Activated T-helper 17 cell treated with anti-CD3 and anti-CD28 coated beads, Interleukin-2, amount 50 U/mL, for 72 hours (primary cell): ENCODE data around the gene SDK1. TPM values are rescaled to one million over a fixed set of nuclear protein-coding genes. Genes with fewer than 3 reads are reported as not detected.
A peak's percentile ranks its signal among the peaks of the same experiment; 100 is the strongest.
"Not testable (repeated sequence)": the region's sequence is repeated elsewhere in the genome, so short reads cannot be mapped to it uniquely, and the experiment has no call there.

ENCODE experiments used
- ATAC-seq: fragments of 150-1000 bp; cut with Tn5 transposase; replicated peaks from 2 replicates; pipeline ENCODE4 v1.10.0; 2021; ENCODE audit warnings: mild to moderate bottlenecking, moderate library complexity
- H3K27ac Mint-ChIP-seq: one replicate; pipeline ENCODE4 v1.8.0; 2022; ENCODE audit warnings: mixed read lengths
- H3K27me3 Mint-ChIP-seq: one replicate; pipeline ENCODE4 v1.8.0; 2022; ENCODE audit warnings: mixed read lengths
- H3K36me3 Mint-ChIP-seq: one replicate; pipeline ENCODE4 v1.8.0; 2022; ENCODE audit warnings: low read depth, mild to moderate bottlenecking, mixed read lengths
- H3K4me1 Mint-ChIP-seq: one replicate; pipeline ENCODE4 v1.8.0; 2022; ENCODE audit warnings: mixed read lengths
- H3K4me3 Mint-ChIP-seq: one replicate; pipeline ENCODE4 v1.8.0; 2022; ENCODE audit warnings: mild to moderate bottlenecking, mixed read lengths
- H3K9me3 Mint-ChIP-seq: one replicate; pipeline ENCODE4 v1.8.0; 2022; ENCODE audit warnings: mixed read lengths
- total RNA-seq, 2 donors: library from RNA; stranded (reverse); gene quantifications; one replicate each; pipeline ENCODE4 v1.2.3, GENCODE V29; 2022

Gene SDK1
- total RNA-seq, 2 donors from 2014 or later = 0.06 to 1.1 TPM

- H3K36me3 Mint-ChIP-seq = no peaks in the 10 kb centered on the region
- H3K27me3 Mint-ChIP-seq = peaks cover 25% of the 10 kb centered on the region
- H3K4me3 Mint-ChIP-seq = no peak overlapping the region
- no peak for ATAC-seq
- H3K27ac Mint-ChIP-seq = no peak overlapping the region
- H3K9me3 Mint-ChIP-seq = no peaks in the 10 kb centered on the region
- no peaks in the 10 kb centered on the region for H3K4me1 Mint-ChIP-seq
Measured at GRCh38 chr7:3683546-3684539, 382.8 kb downstream of the SDK1 start.

GRCh38 chr7:3688071-3688470 is 387.0 kb downstream of the SDK1 start:
- ATAC-seq = no peak
- no peaks in the 10 kb centered on the region for H3K36me3 Mint-ChIP-seq
- H3K27ac Mint-ChIP-seq = no peak overlapping the region
- no peaks in the 10 kb centered on the region for H3K4me1 Mint-ChIP-seq
- peaks cover 5% of the 10 kb centered on the region for H3K27me3 Mint-ChIP-seq
- no peak overlapping the region for H3K4me3 Mint-ChIP-seq
- H3K9me3 Mint-ChIP-seq = no peaks in the 10 kb centered on the region

GRCh38 chr7:3688842-3689241 is 387.8 kb downstream of the SDK1 start:
- ATAC-seq = no peak
- peaks cover 7% of the 10 kb centered on the region for H3K27me3 Mint-ChIP-seq

GRCh38 chr7:3691478-3692158 is 390.6 kb downstream of the SDK1 start:
- no peak for ATAC-seq
- Mint-ChIP-seq H3K27me3 (peaks cover 11% of the 10 kb centered on the region), H3K4me1 (no peaks in the 10 kb centered on the region), H3K9me3 (no peaks in the 10 kb centered on the region), H3K27ac (no peak overlapping the region), H3K36me3 (no peaks in the 10 kb centered on the region), H3K4me3 (no peak overlapping the region)

More at GRCh38 chr7:3688842-3689241, 387.8 kb downstream of the SDK1 start:
- Mint-ChIP-seq H3K36me3 (no peaks in the 10 kb centered on the region), H3K4me1 (no peaks in the 10 kb centered on the region), H3K27ac (no peak overlapping the region), H3K9me3 (no peaks in the 10 kb centered on the region), H3K4me3 (no peak overlapping the region)

GRCh38 chr7:3695602-3696001 is 394.6 kb downstream of the SDK1 start:
- no peak overlapping the region for H3K27ac Mint-ChIP-seq
- ATAC-seq = no peak
- no peaks in the 10 kb centered on the region for H3K9me3 Mint-ChIP-seq
- H3K36me3 Mint-ChIP-seq = no peaks in the 10 kb centered on the region
- H3K4me3 Mint-ChIP-seq = no peak overlapping the region
- H3K4me1 Mint-ChIP-seq = no peaks in the 10 kb centered on the region
- H3K27me3 Mint-ChIP-seq = peaks cover 15% of the 10 kb centered on the region

- Mint-ChIP-seq H3K4me3 (no peak overlapping the region), H3K27ac (no peak overlapping the region), H3K27me3 (peaks cover 19% of the 10 kb centered on the region), H3K9me3 (no peaks in the 10 kb centered on the region), H3K4me1 (no peaks in the 10 kb centered on the region), H3K36me3 (no peaks in the 10 kb centered on the region)
- ATAC-seq = no peak
Measured at GRCh38 chr7:3696113-3696512, 395.1 kb downstream of the SDK1 start.

- peak; percentile 48 for ATAC-seq
- Mint-ChIP-seq H3K4me3 (no peak overlapping the region), H3K36me3 (no peaks in the 10 kb centered on the region), H3K27ac (no peak overlapping the region), H3K9me3 (no peaks in the 10 kb centered on the region), H3K27me3 (peaks cover 23% of the 10 kb centered on the region), H3K4me1 (no peaks in the 10 kb centered on the region)
Measured at GRCh38 chr7:3697472-3697871, 396.4 kb downstream of the SDK1 start.

GRCh38 chr7:3705258-3705657 is 404.2 kb downstream of the SDK1 start:
- H3K4me1 Mint-ChIP-seq = no peaks in the 10 kb centered on the region
- no peaks in the 10 kb centered on the region for H3K9me3 Mint-ChIP-seq
- H3K4me3 Mint-ChIP-seq = no peak overlapping the region
- peaks cover 29% of the 10 kb centered on the region for H3K27me3 Mint-ChIP-seq
- no peaks in the 10 kb centered on the region for H3K36me3 Mint-ChIP-seq
- no peak for ATAC-seq
- H3K27ac Mint-ChIP-seq = no peak overlapping the region

GRCh38 chr7:3706091-3706490 is 405.0 kb downstream of the SDK1 start:
- H3K4me1 Mint-ChIP-seq, H3K27ac Mint-ChIP-seq, H3K4me3 Mint-ChIP-seq, H3K9me3 Mint-ChIP-seq, ATAC-seq, H3K36me3 Mint-ChIP-seq: not testable (repeated sequence)
- peaks cover 22% of the 10 kb centered on the region for H3K27me3 Mint-ChIP-seq

- Mint-ChIP-seq H3K4me1 (no peaks in the 10 kb centered on the region), H3K27me3 (peaks cover 13% of the 10 kb centered on the region), H3K4me3 (no peak overlapping the region), H3K36me3 (no peaks in the 10 kb centered on the region), H3K27ac (no peak overlapping the region), H3K9me3 (no peaks in the 10 kb centered on the region)
- no peak for ATAC-seq
Measured at GRCh38 chr7:3710122-3710521, 409.1 kb downstream of the SDK1 start.

- Mint-ChIP-seq H3K4me1 (no peaks in the 10 kb centered on the region), H3K27ac (no peak overlapping the region), H3K9me3 (no peaks in the 10 kb centered on the region), H3K4me3 (no peak overlapping the region), H3K36me3 (no peaks in the 10 kb centered on the region), H3K27me3 (peaks cover 17% of the 10 kb centered on the region)
- ATAC-seq = no peak
Measured at GRCh38 chr7:3710531-3710930, 409.5 kb downstream of the SDK1 start.

- no peaks in the 10 kb centered on the region for H3K36me3 Mint-ChIP-seq
- ATAC-seq = no peak
- H3K4me3 Mint-ChIP-seq = no peak overlapping the region
- H3K27ac Mint-ChIP-seq = no peak overlapping the region
- no peaks in the 10 kb centered on the region for H3K9me3 Mint-ChIP-seq
- no peaks in the 10 kb centered on the region for H3K4me1 Mint-ChIP-seq
- H3K27me3 Mint-ChIP-seq = peaks cover 15% of the 10 kb centered on the region
Measured at GRCh38 chr7:3712841-3713240, 411.8 kb downstream of the SDK1 start.

- H3K27me3 Mint-ChIP-seq = no peaks in the 10 kb centered on the region
- no peaks in the 10 kb centered on the region for H3K4me1 Mint-ChIP-seq
- H3K4me3 Mint-ChIP-seq = no peak overlapping the region
- no peak overlapping the region for H3K27ac Mint-ChIP-seq
- no peaks in the 10 kb centered on the region for H3K9me3 Mint-ChIP-seq
- no peak for ATAC-seq
- no peaks in the 10 kb centered on the region for H3K36me3 Mint-ChIP-seq
Measured at GRCh38 chr7:3721422-3721821, 420.4 kb downstream of the SDK1 start.

GRCh38 chr7:3722396-3722922 is 421.4 kb downstream of the SDK1 start:
- Mint-ChIP-seq H3K36me3 (no peaks in the 10 kb centered on the region), H3K4me1 (no peaks in the 10 kb centered on the region), H3K27ac (no peak overlapping the region), H3K9me3 (no peaks in the 10 kb centered on the region), H3K27me3 (peaks cover 3% of the 10 kb centered on the region), H3K4me3 (no peak overlapping the region)
- no peak for ATAC-seq
